Suppressor macrophage treated with lipopolysaccharide for 4 hours (primary cell): Measurements from ENCODE around the gene RNASE11.
"Not testable (repeated sequence)": the region's sequence is repeated elsewhere in the genome, so short reads cannot be mapped to it uniquely, and the experiment has no call there.

Source experiments
- DNase-seq: peaks from one replicate; pipeline ENCODE4 v3.0.0-alpha.2; 2020

RNASE11 gene

GRCh38 chr14:20587489-20588154, at the start of gene RNASE11:
RNASE11 (minus strand) TSS chr14:20588001.
- DNase-seq = no peak

GRCh38 chr14:20632831-20633691, 45.3 kb upstream of the RNASE11 start:
- peak; percentile 79 for DNase-seq

GRCh38 chr14:20632448-20632830, 44.6 kb upstream of the RNASE11 start:
- DNase-seq = no peak

- DNase-seq = peak; percentile 57
Measured at GRCh38 chr14:20631880-20632389, 44.1 kb upstream of the RNASE11 start.

GRCh38 chr14:20631023-20631879, 43.5 kb upstream of the RNASE11 start:
- DNase-seq = peak; percentile 62

GRCh38 chr14:20630340-20631022, 42.7 kb upstream of the RNASE11 start:
- no peak for DNase-seq

GRCh38 chr14:20628063-20628854, 40.5 kb upstream of the RNASE11 start:
- DNase-seq = no peak

- no peak for DNase-seq
Measured at GRCh38 chr14:20627346-20628027, 39.7 kb upstream of the RNASE11 start.

- DNase-seq = no peak
Measured at GRCh38 chr14:20626274-20626673, 38.5 kb upstream of the RNASE11 start.

- DNase-seq = peak; percentile 88
Measured at GRCh38 chr14:20624495-20625070, 36.8 kb upstream of the RNASE11 start.

GRCh38 chr14:20623798-20624197, 36.0 kb upstream of the RNASE11 start:
- peak; percentile 52 for DNase-seq

- no peak for DNase-seq
Measured at GRCh38 chr14:20622816-20623291, 35.1 kb upstream of the RNASE11 start.

- DNase-seq = no peak
Measured at GRCh38 chr14:20620798-20621478, 33.1 kb upstream of the RNASE11 start.

- not testable (repeated sequence) for DNase-seq
Measured at GRCh38 chr14:20619688-20620087, 31.9 kb upstream of the RNASE11 start.

GRCh38 chr14:20618271-20618749, 30.5 kb upstream of the RNASE11 start:
- DNase-seq = peak; percentile 61

GRCh38 chr14:20617138-20618003, 29.6 kb upstream of the RNASE11 start:
- no peak for DNase-seq

GRCh38 chr14:20615996-20616395, 28.2 kb upstream of the RNASE11 start:
- DNase-seq = no peak

- DNase-seq = no peak
Measured at GRCh38 chr14:20614038-20614840, 26.4 kb upstream of the RNASE11 start.
